Natural killer cell (primary cell): ENCODE results near the gene PRPF6. TPM values are rescaled to one million over a fixed set of nuclear protein-coding genes. Genes with fewer than 3 reads are reported as not detected.
"Not testable (repeated sequence)": the region's sequence is repeated elsewhere in the genome, so short reads cannot be mapped to it uniquely, and the experiment has no call there.

Experiments used
- ATAC-seq, 3 donors: fragments of 150-1000 bp in 2 of 3; fragments of 200-7000 bp in 1 of 3; cut with Tn5 transposase; 1 replicate in 1 of 3; 2 replicates in 2 of 3; pipeline ENCODE4 v1.10.0; 2021; ENCODE audit warnings: mild to moderate bottlenecking in 2 of 3, moderate library complexity in 2 of 3
- DNase-seq, 2 donors: peaks; one replicate each; pipeline versions ENCODE4 v3.0.0 to v3.0.0-alpha.2; 2013 to 2021; ENCODE audit warnings: mixed read lengths in 1 of 2
- H3K27ac ChIP-seq: one replicate; pipeline ENCODE4 v1.5.1; 2013; ENCODE audit warnings: mild to moderate bottlenecking, low read length
- H3K27me3 ChIP-seq: one replicate; pipeline ENCODE4 v1.6.1; 2013; ENCODE audit warnings: low read length; ENCODE audit not compliant: control insufficient read depth, insufficient read depth
- H3K36me3 ChIP-seq: one replicate; pipeline ENCODE4 v1.6.1; 2013; ENCODE audit warnings: low read length; ENCODE audit not compliant: control insufficient read depth, insufficient read depth
- H3K4me1 ChIP-seq: one replicate; pipeline ENCODE4 v1.6.1; 2013; ENCODE audit warnings: low read length; ENCODE audit not compliant: control insufficient read depth, insufficient read depth
- H3K4me3 ChIP-seq: one replicate; pipeline ENCODE4 v1.5.1; 2013; ENCODE audit warnings: low read length
- H3K9me3 ChIP-seq: one replicate; pipeline ENCODE4 v1.6.1; 2013; ENCODE audit warnings: low read length; ENCODE audit not compliant: control insufficient read depth, insufficient read depth
- H3K27ac Mint-ChIP-seq, 2 donors: one replicate each; pipeline ENCODE4 v1.8.0; 2022; ENCODE audit warnings: mild to moderate bottlenecking in 2 of 2, mixed read lengths in 2 of 2, moderate library complexity in 1 of 2
- H3K27me3 Mint-ChIP-seq, 2 donors: one replicate each; pipeline ENCODE4 v1.8.0; 2022; ENCODE audit warnings: low read depth in 2 of 2, mixed read lengths in 2 of 2
- H3K36me3 Mint-ChIP-seq: one replicate; pipeline ENCODE4 v1.8.0; 2022; ENCODE audit warnings: mixed read lengths
- H3K4me1 Mint-ChIP-seq, 2 donors: one replicate each; pipeline ENCODE4 v1.8.0; 2022; ENCODE audit warnings: mixed read lengths in 2 of 2
- H3K4me3 Mint-ChIP-seq: one replicate; pipeline ENCODE4 v1.8.0; 2022; ENCODE audit warnings: mild to moderate bottlenecking, moderate library complexity, mixed read lengths
- H3K9me3 Mint-ChIP-seq, 2 donors: one replicate each; pipeline ENCODE4 v1.8.0; 2022; ENCODE audit warnings: mixed read lengths in 2 of 2
- CTCF ChIP-seq: fragments of 200-600 bp; IDR thresholded peaks from one replicate; pipeline ENCODE4 v1.8.0; 2022; ENCODE audit warnings: antibody characterized with exemption
- WGBS: methylation state at CpG from one replicate; pipeline ENCODE4 v1.1.7; 2013; ENCODE audit warnings: missing lambda C conversion rate; ENCODE audit not compliant: insufficient coverage; 5-methylcytosine and 5-hydroxymethylcytosine counted together
- intact Hi-C: fragments of 100-400 bp; cut with micrococcal nuclease; formaldehyde crosslinking; loops from one replicate; pipeline ENCODE4 v1.14.2; 2022
- total RNA-seq, 4 donors: library from RNA; stranded (reverse); fragments of 120-200 nt in 1 of 4; gene quantifications; one replicate each; pipeline versions ENCODE4 v1.2.3 to v1.2.4, GENCODE V29; 2013 to 2022

The PRPF6 gene
- total RNA-seq, 3 donors from 2014 or later (not counting 1 experiment from before 2014, with no cell fraction given): 52.7 to 63.0 (median 55.0) TPM

DNA sequence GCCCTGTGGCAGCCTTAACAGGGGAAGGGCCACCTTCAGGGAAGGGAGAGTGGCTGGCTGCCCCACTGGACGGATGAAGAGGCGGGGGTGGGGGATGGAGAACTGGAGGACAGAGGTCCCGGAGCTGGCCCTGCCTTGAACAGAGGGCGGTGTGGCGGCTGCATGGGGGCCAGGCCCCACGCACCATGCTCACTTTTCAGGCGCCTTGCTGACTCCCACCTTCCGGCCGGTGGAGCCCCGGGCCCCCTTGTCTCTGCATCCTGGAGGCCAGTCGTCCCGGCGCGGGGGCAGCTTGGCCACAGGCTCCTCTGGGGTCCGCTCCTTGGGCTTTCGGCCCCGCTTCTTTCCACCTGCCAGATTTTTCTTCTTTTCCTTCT is 21.2 kb upstream of the PRPF6 start:
- no peaks in the 10 kb centered on the region for H3K27me3 Mint-ChIP-seq
- Histone ChIP-seq H3K27me3 (no peaks in the 10 kb centered on the region), H3K4me1 (peaks cover 22% of the 10 kb centered on the region), H3K36me3 (peaks cover 2% of the 10 kb centered on the region), H3K4me3 (no peak overlapping the region), H3K9me3 (no peaks in the 10 kb centered on the region), H3K27ac (no peak overlapping the region)
- WGBS: 97% methylated on average over 17 of the region's 17 CpGs
- TF ChIP-seq CTCF: no peak
- no peaks in the 10 kb centered on the region for H3K36me3 Mint-ChIP-seq
- peaks cover 0 to 4% of the 10 kb centered on the region in 2 donors for H3K4me1 Mint-ChIP-seq
- ATAC-seq: no peak
- no peak overlapping the region for H3K4me3 Mint-ChIP-seq
- H3K9me3 Mint-ChIP-seq: no peaks in the 10 kb centered on the region
- no peak overlapping the region for H3K27ac Mint-ChIP-seq
- DNase-seq: no peak
- intact Hi-C loops: no loop called here

DNA sequence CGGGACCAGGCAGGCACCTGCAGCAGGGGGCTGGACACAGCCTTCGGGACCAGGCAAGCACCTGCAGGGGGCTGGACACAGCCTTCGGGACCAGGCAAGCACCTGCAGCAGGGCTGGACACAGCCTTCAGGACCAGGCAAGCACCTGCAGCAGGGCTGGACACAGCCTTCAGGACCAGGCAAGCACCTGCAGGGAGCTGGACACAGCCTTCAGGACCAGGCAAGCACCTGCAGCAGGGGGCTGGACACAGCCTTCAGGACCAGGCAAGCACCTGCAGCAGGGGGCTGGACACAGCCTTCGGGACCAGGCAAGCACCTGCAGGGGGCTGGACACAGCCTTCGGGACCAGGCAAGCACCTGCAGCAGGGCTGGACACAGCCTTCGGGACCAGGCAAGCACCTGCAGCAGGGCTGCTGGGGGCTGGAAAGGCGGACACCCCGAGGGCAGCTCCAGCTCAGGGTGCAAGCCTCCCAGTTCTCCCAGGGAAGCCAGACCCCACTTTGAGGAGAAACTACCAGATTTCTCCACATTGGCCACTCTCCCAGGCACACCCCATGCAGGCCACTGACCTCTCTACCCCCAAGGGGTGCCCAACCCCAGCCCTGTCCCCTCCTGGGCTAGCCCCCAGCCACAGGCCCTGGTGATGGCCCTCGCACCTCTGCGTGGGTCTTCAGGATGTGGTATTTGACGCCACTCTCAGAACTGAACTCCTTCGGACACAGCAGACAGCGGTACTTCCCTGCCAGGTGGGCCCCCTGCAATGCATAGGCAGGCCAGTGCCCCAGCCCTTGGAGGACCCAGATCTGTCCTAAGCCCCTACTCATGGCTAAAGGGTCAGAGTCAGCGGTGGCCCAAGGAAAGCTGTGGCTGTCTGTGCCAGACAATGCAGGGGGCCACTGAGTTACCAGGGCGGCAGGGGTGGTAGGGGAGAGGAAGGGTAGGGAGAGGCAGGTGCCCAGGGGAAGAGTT is 20.0 kb upstream of the PRPF6 start:
- intact Hi-C loops, ATAC-seq, DNase-seq, H3K36me3 Mint-ChIP-seq, H3K4me3 Mint-ChIP-seq, H3K27me3 ChIP-seq, H3K9me3 ChIP-seq, H3K27ac ChIP-seq, H3K4me1 Mint-ChIP-seq, H3K27ac Mint-ChIP-seq, H3K27me3 Mint-ChIP-seq, H3K36me3 ChIP-seq, H3K4me3 ChIP-seq, H3K9me3 Mint-ChIP-seq: not testable (repeated sequence)
- 80% methylated on average over 15 of the region's 15 CpGs for WGBS
- H3K4me1 ChIP-seq: peaks cover 11% of the 10 kb centered on the region

DNA sequence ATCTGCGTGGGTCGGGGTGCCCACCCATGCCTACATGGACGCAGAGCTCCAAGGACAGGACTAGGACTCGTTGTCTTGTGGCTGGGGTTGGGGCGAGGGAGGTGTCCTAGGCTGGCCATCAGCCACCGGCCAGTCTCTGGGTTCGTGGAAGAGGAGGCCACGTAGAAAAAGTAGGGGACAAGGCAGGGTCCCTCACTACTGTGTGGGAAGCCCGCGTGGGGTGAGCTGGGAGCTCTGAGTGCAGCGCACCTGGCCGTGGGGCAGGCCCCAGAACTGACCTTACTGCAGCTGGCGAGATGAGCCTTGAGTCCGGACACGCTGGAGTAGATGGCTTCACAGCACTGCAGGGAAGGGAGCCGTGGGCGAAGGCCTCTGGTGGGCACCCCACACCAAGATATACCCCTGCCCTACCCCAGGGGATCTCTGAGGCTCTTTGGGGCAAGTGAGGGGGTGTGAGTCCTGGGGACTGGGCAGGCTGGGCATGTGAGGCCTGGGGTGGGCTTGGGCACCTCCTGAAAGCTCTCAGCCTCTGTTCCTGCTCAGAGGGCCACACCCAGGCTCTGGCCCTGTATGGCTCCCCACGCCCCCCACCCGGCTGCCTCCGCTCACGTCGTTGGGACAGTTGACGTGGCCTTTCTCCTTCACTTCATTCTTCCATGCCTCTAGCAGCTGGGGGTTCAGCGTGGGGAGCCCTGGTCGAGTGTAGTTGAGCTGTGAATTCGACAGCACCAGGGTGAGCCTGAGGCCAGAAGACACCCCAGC is 19.1 kb upstream of the PRPF6 start:
- H3K36me3 Mint-ChIP-seq: no peaks in the 10 kb centered on the region
- no peak overlapping the region for H3K27ac ChIP-seq
- no peak for ATAC-seq
- no peak for TF ChIP-seq CTCF
- no peaks in the 10 kb centered on the region for H3K9me3 Mint-ChIP-seq
- H3K9me3 ChIP-seq: no peaks in the 10 kb centered on the region
- peaks cover 7% of the 10 kb centered on the region for H3K4me1 ChIP-seq
- DNase-seq: no peak
- no peak overlapping the region for H3K27ac Mint-ChIP-seq
- H3K4me1 Mint-ChIP-seq: peaks cover 0 to 4% of the 10 kb centered on the region in 2 donors
- no peak overlapping the region for H3K4me3 ChIP-seq
- no peaks in the 10 kb centered on the region for H3K27me3 ChIP-seq
- no peaks in the 10 kb centered on the region for H3K27me3 Mint-ChIP-seq
- no peak overlapping the region for H3K4me3 Mint-ChIP-seq
- intact Hi-C loops: no loop called here
- H3K36me3 ChIP-seq: peaks cover 4% of the 10 kb centered on the region
- 97% methylated on average over 26 of the region's 26 CpGs for WGBS
